WTC11 (cell line): Measurements from ENCODE around the gene KCNMA1. TPM values are rescaled to one million over a fixed set of nuclear protein-coding genes. Genes with fewer than 3 reads are reported as not detected.

ENCODE experiments used
- ATAC-seq: fragments of 200-7000 bp; cut with Tn5 transposase; 2 replicates; pipeline ENCODE4 v1.10.0; 2021; ENCODE audit warnings: mild to moderate bottlenecking, moderate library complexity
- CTCF ChIA-PET: fragments of 300-600 bp; sonication (Branson Sonifier 250); formaldehyde crosslinking; loops from one replicate; lab custom pipeline; 2021; ENCODE audit warnings: antibody characterized with exemption; lab: Charles Lee
- POLR2A ChIA-PET: fragments of 350-600 bp; sonication (Branson Sonifier 250); formaldehyde crosslinking; loops from one replicate; lab custom pipeline; 2021; ENCODE audit warnings: antibody characterized with exemption; lab: Charles Lee
- DNase-seq: peaks from one replicate; pipeline ENCODE4 v3.0.0; 2021; ENCODE audit warnings: low spot score
- H3K27ac Mint-ChIP-seq: 2 replicates; pipeline ENCODE4 v1.8.0; 2021; ENCODE audit warnings: mixed read lengths
- H3K27me3 Mint-ChIP-seq: 2 replicates; pipeline ENCODE4 v1.8.0; 2021; ENCODE audit warnings: low read depth, mild to moderate bottlenecking, moderate library complexity, mixed read lengths
- H3K36me3 Mint-ChIP-seq: 2 replicates; pipeline ENCODE4 v1.8.0; 2021; ENCODE audit warnings: mixed read lengths
- H3K4me1 Mint-ChIP-seq: 2 replicates; pipeline ENCODE4 v1.8.0; 2022; ENCODE audit warnings: mixed read lengths
- H3K4me3 Mint-ChIP-seq: 2 replicates; pipeline ENCODE4 v1.8.0; 2021; ENCODE audit warnings: mild to moderate bottlenecking, moderate library complexity, mixed read lengths
- H3K9me3 Mint-ChIP-seq: 2 replicates; pipeline ENCODE4 v1.8.0; 2021; ENCODE audit warnings: mixed read lengths
- EMX1 ChIP-seq: fragments of 250-450 bp; sonication (Bioruptor Pico); IDR thresholded peaks from 2 replicates; pipeline ENCODE4 v1.8.0; 2021; ENCODE audit warnings: mild to moderate bottlenecking
- FOXJ3 ChIP-seq: sonication (generic); formaldehyde crosslinking; IDR thresholded peaks from 2 replicates; pipeline ENCODE4 v1.9.0; 2021; ENCODE audit warnings: missing genetic modification reagents, mild to moderate bottlenecking, borderline replicate concordance
- HMGA2 ChIP-seq: fragments of 250-450 bp; sonication (Bioruptor Pico); IDR thresholded peaks from 2 replicates; pipeline ENCODE4 v1.4.0; 2021; ENCODE audit warnings: mild to moderate bottlenecking, moderate library complexity
- IRF2 ChIP-seq: sonication (generic); formaldehyde crosslinking; IDR thresholded peaks from 2 replicates; pipeline ENCODE4 v1.8.0; 2022; ENCODE audit warnings: low read depth, missing genetic modification reagents, borderline replicate concordance
- JUN ChIP-seq: sonication (generic); formaldehyde crosslinking; IDR thresholded peaks from 2 replicates; pipeline ENCODE4 v1.8.0; 2023; ENCODE audit warnings: mild to moderate bottlenecking, missing genetic modification reagents
- NFE2L1 ChIP-seq: sonication (generic); formaldehyde crosslinking; IDR thresholded peaks from 2 replicates; pipeline ENCODE4 v1.8.1; 2023; ENCODE audit warnings: missing genetic modification reagents
- NR1H2 ChIP-seq: sonication (generic); formaldehyde crosslinking; IDR thresholded peaks from 2 replicates; pipeline ENCODE4 v1.9.0; 2021; ENCODE audit warnings: mild to moderate bottlenecking, moderate library complexity, missing genetic modification reagents
- RORB ChIP-seq: fragments of 250-450 bp; sonication (Bioruptor Pico); IDR thresholded peaks from 2 replicates; pipeline ENCODE4 v1.9.0; 2021; ENCODE audit warnings: mild to moderate bottlenecking
- SMAD4 ChIP-seq: sonication (generic); formaldehyde crosslinking; IDR thresholded peaks from 2 replicates; pipeline ENCODE4 v1.8.0; 2022; ENCODE audit warnings: mild to moderate bottlenecking, missing genetic modification reagents
- SOX15 ChIP-seq: fragments of 250-450 bp; sonication (Bioruptor Pico); IDR thresholded peaks from 2 replicates; pipeline ENCODE4 v1.9.0; 2021; ENCODE audit warnings: mild to moderate bottlenecking
- SP1 ChIP-seq: sonication (generic); formaldehyde crosslinking; conservative IDR thresholded peaks from 2 replicates; pipeline ENCODE4 v1.8.1; 2022; ENCODE audit warnings: missing genetic modification reagents
- TEAD4 ChIP-seq: sonication (generic); formaldehyde crosslinking; IDR thresholded peaks from 2 replicates; pipeline ENCODE4 v1.8.0; 2022; ENCODE audit warnings: mild to moderate bottlenecking, missing genetic modification reagents
- ZBTB21 ChIP-seq: sonication (generic); formaldehyde crosslinking; IDR thresholded peaks from 2 replicates; pipeline ENCODE4 v1.8.1; 2023; ENCODE audit warnings: mild to moderate bottlenecking, missing genetic modification reagents, borderline replicate concordance
- ZNF138 ChIP-seq: sonication (generic); formaldehyde crosslinking; conservative IDR thresholded peaks from 2 replicates; pipeline ENCODE4 v1.8.1; 2022; ENCODE audit warnings: mild to moderate bottlenecking, moderate library complexity, missing genetic modification reagents
- ZNF232 ChIP-seq: sonication (generic); formaldehyde crosslinking; IDR thresholded peaks from 2 replicates; pipeline ENCODE4 v1.8.0; 2022; ENCODE audit warnings: mild to moderate bottlenecking, missing genetic modification reagents
- ZNF263 ChIP-seq: sonication (generic); formaldehyde crosslinking; IDR thresholded peaks from 2 replicates; pipeline ENCODE4 v1.8.1; 2022; ENCODE audit warnings: low read depth, mild to moderate bottlenecking, moderate library complexity, missing genetic modification reagents
- ZNF317 ChIP-seq: sonication (generic); formaldehyde crosslinking; IDR thresholded peaks from 2 replicates; pipeline ENCODE4 v1.8.1; 2023; ENCODE audit warnings: low read depth, mild to moderate bottlenecking, moderate library complexity, missing genetic modification reagents, borderline replicate concordance
- ZNF416 ChIP-seq: fragments of 250-450 bp; sonication (Bioruptor Pico); IDR thresholded peaks from 2 replicates; pipeline ENCODE4 v1.9.0; 2021; ENCODE audit warnings: mild to moderate bottlenecking, inconsistent platforms
- ZNF423 ChIP-seq: fragments of 250-450 bp; sonication (Bioruptor Pico); IDR thresholded peaks from 2 replicates; pipeline ENCODE4 v2.1.2; 2022; ENCODE audit warnings: mild to moderate bottlenecking, moderate library complexity
- total RNA-seq: library from RNA; stranded (reverse); gene quantifications from 3 replicates; pipeline ENCODE4 v1.2.3, GENCODE V29; 2021
- TF ChIP-seq, protein P1 (sequence below): sonication (generic); formaldehyde crosslinking; IDR thresholded peaks from 2 replicates; pipeline ENCODE4 v1.8.1; 2023; ENCODE audit warnings: mild to moderate bottlenecking, missing genetic modification reagents, moderate library complexity
- TF ChIP-seq, protein P2 (sequence below): sonication (generic); formaldehyde crosslinking; IDR thresholded peaks from 2 replicates; pipeline ENCODE4 v1.8.0; 2022; ENCODE audit warnings: mild to moderate bottlenecking, missing genetic modification reagents
- TF ChIP-seq, protein P3 (sequence below): sonication (generic); formaldehyde crosslinking; conservative IDR thresholded peaks from 2 replicates; pipeline ENCODE4 v1.8.1; 2023; ENCODE audit warnings: mild to moderate bottlenecking, low read depth, missing genetic modification reagents, moderate library complexity
- TF ChIP-seq, protein P4 (sequence below): sonication (generic); formaldehyde crosslinking; IDR thresholded peaks from 2 replicates; pipeline ENCODE4 v1.8.0; 2023; ENCODE audit warnings: missing genetic modification reagents, mild to moderate bottlenecking, borderline replicate concordance
- TF ChIP-seq, protein P5 (sequence below): fragments of 250-450 bp; sonication (Bioruptor Pico); conservative IDR thresholded peaks from 2 replicates; pipeline ENCODE4 v1.9.0; 2021; ENCODE audit warnings: mild to moderate bottlenecking

The KCNMA1 gene
- total RNA-seq, 1 experiment from 2014 or later, result 7.3 TPM

DNA sequence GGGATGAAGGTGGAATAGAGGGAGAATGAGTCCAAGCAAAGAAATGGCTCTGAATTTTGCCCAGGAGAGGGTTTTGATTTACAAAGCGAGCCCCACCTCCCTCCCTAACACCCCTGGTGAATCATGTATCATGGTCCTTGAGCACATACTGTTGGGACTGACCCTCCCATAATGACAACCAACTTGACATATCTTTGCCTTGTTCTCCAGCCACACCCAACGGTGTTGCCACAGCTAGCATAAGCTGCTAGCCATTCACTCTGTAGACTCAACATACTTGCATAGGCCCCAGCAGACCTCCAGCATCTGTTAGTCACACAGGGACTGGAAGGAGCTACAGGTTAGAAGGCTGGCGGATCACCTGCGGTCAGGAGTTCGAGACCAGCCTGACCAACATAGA is 538.5 kb downstream of the KCNMA1 start:
- no peaks in the 10 kb centered on the region for H3K4me1 Mint-ChIP-seq
- ATAC-seq, result no peak
- DNase-seq, result no peak
- no peak overlapping the region for H3K4me3 Mint-ChIP-seq
- no peaks in the 10 kb centered on the region for H3K36me3 Mint-ChIP-seq
- H3K27ac Mint-ChIP-seq, result no peak overlapping the region
- CTCF ChIA-PET, result no interaction called here
- POLR2A ChIA-PET, result no interaction called here
- TF ChIP-seq ZNF416 (CRISPR knock-in tag) (no peak), FOXJ3 (CRISPR knock-in tag) (no peak), JUN (CRISPR knock-in tag) (no peak), ZNF263 (CRISPR knock-in tag) (no peak), SOX15 (CRISPR knock-in tag) (no peak), ZNF232 (CRISPR knock-in tag) (no peak), NR1H2 (CRISPR knock-in tag) (no peak), SMAD4 (CRISPR knock-in tag) (no peak), ZNF138 (CRISPR knock-in tag) (no peak), HMGA2 (CRISPR knock-in tag) (no peak), ZNF317 (CRISPR knock-in tag) (no peak), SP1 (no peak), ZNF423 (CRISPR knock-in tag) (no peak), TEAD4 (no peak), ZBTB21 (CRISPR knock-in tag) (no peak)
- TF ChIP-seq, protein P1, sequence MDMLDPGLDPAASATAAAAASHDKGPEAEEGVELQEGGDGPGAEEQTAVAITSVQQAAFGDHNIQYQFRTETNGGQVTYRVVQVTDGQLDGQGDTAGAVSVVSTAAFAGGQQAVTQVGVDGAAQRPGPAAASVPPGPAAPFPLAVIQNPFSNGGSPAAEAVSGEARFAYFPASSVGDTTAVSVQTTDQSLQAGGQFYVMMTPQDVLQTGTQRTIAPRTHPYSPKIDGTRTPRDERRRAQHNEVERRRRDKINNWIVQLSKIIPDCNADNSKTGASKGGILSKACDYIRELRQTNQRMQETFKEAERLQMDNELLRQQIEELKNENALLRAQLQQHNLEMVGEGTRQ (CRISPR knock-in tag), result no peak
- TF ChIP-seq, protein P2, sequence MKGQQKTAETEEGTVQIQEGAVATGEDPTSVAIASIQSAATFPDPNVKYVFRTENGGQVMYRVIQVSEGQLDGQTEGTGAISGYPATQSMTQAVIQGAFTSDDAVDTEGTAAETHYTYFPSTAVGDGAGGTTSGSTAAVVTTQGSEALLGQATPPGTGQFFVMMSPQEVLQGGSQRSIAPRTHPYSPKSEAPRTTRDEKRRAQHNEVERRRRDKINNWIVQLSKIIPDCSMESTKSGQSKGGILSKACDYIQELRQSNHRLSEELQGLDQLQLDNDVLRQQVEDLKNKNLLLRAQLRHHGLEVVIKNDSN (CRISPR knock-in tag), result no peak
- TF ChIP-seq, protein P3, sequence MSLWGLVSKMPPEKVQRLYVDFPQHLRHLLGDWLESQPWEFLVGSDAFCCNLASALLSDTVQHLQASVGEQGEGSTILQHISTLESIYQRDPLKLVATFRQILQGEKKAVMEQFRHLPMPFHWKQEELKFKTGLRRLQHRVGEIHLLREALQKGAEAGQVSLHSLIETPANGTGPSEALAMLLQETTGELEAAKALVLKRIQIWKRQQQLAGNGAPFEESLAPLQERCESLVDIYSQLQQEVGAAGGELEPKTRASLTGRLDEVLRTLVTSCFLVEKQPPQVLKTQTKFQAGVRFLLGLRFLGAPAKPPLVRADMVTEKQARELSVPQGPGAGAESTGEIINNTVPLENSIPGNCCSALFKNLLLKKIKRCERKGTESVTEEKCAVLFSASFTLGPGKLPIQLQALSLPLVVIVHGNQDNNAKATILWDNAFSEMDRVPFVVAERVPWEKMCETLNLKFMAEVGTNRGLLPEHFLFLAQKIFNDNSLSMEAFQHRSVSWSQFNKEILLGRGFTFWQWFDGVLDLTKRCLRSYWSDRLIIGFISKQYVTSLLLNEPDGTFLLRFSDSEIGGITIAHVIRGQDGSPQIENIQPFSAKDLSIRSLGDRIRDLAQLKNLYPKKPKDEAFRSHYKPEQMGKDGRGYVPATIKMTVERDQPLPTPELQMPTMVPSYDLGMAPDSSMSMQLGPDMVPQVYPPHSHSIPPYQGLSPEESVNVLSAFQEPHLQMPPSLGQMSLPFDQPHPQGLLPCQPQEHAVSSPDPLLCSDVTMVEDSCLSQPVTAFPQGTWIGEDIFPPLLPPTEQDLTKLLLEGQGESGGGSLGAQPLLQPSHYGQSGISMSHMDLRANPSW (CRISPR knock-in tag), result no peak
- TF ChIP-seq, protein P4, sequence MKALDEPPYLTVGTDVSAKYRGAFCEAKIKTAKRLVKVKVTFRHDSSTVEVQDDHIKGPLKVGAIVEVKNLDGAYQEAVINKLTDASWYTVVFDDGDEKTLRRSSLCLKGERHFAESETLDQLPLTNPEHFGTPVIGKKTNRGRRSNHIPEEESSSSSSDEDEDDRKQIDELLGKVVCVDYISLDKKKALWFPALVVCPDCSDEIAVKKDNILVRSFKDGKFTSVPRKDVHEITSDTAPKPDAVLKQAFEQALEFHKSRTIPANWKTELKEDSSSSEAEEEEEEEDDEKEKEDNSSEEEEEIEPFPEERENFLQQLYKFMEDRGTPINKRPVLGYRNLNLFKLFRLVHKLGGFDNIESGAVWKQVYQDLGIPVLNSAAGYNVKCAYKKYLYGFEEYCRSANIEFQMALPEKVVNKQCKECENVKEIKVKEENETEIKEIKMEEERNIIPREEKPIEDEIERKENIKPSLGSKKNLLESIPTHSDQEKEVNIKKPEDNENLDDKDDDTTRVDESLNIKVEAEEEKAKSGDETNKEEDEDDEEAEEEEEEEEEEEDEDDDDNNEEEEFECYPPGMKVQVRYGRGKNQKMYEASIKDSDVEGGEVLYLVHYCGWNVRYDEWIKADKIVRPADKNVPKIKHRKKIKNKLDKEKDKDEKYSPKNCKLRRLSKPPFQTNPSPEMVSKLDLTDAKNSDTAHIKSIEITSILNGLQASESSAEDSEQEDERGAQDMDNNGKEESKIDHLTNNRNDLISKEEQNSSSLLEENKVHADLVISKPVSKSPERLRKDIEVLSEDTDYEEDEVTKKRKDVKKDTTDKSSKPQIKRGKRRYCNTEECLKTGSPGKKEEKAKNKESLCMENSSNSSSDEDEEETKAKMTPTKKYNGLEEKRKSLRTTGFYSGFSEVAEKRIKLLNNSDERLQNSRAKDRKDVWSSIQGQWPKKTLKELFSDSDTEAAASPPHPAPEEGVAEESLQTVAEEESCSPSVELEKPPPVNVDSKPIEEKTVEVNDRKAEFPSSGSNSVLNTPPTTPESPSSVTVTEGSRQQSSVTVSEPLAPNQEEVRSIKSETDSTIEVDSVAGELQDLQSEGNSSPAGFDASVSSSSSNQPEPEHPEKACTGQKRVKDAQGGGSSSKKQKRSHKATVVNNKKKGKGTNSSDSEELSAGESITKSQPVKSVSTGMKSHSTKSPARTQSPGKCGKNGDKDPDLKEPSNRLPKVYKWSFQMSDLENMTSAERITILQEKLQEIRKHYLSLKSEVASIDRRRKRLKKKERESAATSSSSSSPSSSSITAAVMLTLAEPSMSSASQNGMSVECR, result no peak
- H3K9me3 Mint-ChIP-seq, result no peaks in the 10 kb centered on the region
- H3K27me3 Mint-ChIP-seq, result peaks cover 17% of the 10 kb centered on the region

DNA sequence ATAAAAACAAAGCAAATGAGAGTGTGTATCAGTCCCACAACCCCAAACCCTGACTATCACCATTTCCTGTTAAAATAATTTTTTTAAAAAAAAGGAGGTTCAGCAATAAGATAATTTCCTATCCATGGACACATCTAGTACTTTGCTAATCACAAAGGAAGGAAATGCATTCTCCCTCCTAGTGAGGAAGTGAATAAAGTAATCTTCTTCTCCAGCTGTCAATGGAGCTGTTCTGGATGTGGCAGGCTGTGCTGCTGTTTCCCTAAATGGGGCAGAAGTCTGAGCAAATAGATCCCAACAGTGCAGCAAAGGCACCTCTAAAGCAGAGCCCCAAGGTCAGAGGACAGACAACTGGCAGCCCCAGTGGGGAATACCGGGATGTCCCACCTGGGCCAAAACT is 540.0 kb downstream of the KCNMA1 start:
- ChIA-PET CTCF (no interaction called here), POLR2A (no interaction called here)
- Mint-ChIP-seq H3K4me1 (no peaks in the 10 kb centered on the region), H3K36me3 (no peaks in the 10 kb centered on the region), H3K27me3 (peaks cover 3% of the 10 kb centered on the region), H3K27ac (no peak overlapping the region), H3K4me3 (no peak overlapping the region), H3K9me3 (no peaks in the 10 kb centered on the region)
- ATAC-seq (no peak), DNase-seq (no peak)
- TF ChIP-seq NR1H2 (CRISPR knock-in tag) (no peak), IRF2 (CRISPR knock-in tag) (no peak), RORB (CRISPR knock-in tag) (no peak), NFE2L1 (CRISPR knock-in tag) (no peak), TEAD4 (no peak), EMX1 (CRISPR knock-in tag) (no peak)
- TF ChIP-seq, protein P5, sequence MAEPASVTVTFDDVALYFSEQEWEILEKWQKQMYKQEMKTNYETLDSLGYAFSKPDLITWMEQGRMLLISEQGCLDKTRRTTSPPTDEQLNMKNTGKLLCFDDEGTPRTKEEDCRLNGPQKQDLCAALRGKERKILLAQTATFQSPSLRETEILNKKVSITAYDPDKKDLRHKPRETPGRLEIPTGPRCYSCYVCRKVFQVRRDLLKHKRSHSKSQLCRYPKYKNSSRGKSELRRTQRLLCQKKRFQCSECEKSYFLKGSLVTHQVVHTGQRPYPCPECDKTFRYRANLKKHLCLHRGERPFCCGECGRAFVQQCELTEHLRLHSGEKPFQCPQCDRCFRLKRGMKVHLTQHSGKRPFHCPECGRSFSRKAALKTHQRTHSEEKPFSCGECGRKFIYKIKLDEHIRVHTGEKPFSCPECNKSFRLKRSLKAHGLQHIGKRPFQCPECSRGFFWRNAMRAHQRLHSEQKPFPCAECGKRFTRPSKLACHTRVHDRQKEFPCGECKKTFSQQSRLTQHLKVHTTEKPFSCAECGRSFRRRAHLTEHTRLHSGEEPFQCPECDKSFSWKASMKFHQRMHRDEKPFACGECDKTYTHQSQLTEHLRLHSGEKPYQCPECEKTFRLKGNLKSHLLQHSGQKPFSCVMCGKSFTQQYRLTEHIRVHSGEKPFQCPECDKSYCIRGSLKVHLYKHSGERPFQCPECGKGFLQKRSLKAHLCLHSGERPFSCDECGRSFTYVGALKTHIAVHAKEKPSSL (CRISPR knock-in tag), result no peak
